ENCODE results near the gene METAP1. TPM values are rescaled to one million over a fixed set of nuclear protein-coding genes. Genes with fewer than 3 reads are reported as not detected.

The METAP1 gene
- polyA plus RNA-seq, 1 experiment: 74.0 TPM

DNA sequence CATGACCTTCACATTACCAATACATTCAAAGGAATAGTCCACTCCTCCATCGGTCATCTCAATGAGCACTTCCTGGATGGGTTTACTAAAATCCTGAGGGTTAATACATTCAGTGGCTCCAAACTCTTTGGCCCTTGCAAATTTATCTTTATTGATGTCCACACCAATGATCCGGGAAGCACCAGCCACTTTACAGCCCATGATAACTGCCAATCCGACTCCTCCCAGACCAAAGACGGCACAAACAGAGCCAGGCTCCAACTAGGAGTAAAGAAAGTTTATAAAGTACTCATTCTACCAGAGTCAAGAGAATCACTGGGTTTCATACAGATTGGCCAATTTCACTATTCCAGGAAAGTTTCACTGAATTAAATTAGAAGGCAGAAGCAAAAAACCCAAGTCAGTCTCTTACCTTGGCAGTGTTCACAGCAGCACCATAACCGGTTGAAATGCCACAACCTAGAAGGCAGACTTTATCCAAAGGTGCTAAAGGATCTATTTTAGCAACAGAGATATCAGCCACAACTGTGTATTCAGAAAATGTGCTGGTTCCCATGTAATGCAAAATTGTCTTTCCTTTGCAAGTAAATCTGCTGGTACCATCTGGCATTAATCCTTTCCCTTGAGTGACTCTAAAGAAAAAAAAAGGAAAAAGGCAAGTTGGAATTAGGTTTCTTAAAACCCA, 80.9 kb downstream of the METAP1 start:
- TF ChIP-seq, protein P1, sequence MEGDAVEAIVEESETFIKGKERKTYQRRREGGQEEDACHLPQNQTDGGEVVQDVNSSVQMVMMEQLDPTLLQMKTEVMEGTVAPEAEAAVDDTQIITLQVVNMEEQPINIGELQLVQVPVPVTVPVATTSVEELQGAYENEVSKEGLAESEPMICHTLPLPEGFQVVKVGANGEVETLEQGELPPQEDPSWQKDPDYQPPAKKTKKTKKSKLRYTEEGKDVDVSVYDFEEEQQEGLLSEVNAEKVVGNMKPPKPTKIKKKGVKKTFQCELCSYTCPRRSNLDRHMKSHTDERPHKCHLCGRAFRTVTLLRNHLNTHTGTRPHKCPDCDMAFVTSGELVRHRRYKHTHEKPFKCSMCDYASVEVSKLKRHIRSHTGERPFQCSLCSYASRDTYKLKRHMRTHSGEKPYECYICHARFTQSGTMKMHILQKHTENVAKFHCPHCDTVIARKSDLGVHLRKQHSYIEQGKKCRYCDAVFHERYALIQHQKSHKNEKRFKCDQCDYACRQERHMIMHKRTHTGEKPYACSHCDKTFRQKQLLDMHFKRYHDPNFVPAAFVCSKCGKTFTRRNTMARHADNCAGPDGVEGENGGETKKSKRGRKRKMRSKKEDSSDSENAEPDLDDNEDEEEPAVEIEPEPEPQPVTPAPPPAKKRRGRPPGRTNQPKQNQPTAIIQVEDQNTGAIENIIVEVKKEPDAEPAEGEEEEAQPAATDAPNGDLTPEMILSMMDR (IDR thresholded peaks at IDR 0.05; ENCODE audit: low read depth, low read length): no peak
- ChIA-PET CTCF (interaction anchor here (1.2 kb wide), 1 partner anchor 386 kb away, joined by 4 read pairs; no protein-coding TSS in a partner anchor), POLR2A (no interaction called here)
- DNase-seq (ENCODE audit: low read depth, low spot score): no peak
- no peak overlapping the region for H3K4me3 ChIP-seq (ENCODE audit: low read depth, low read length)
- H3K27me3 ChIP-seq (ENCODE audit: control insufficient read depth, insufficient read depth, low read length): no peaks in the 10 kb centered on the region
- H3K9me3 ChIP-seq (ENCODE audit: control insufficient read depth, insufficient read depth, low read length): no peaks in the 10 kb centered on the region
- no peak overlapping the region for H3K27ac ChIP-seq (ENCODE audit: low read depth, low read length)

DNA sequence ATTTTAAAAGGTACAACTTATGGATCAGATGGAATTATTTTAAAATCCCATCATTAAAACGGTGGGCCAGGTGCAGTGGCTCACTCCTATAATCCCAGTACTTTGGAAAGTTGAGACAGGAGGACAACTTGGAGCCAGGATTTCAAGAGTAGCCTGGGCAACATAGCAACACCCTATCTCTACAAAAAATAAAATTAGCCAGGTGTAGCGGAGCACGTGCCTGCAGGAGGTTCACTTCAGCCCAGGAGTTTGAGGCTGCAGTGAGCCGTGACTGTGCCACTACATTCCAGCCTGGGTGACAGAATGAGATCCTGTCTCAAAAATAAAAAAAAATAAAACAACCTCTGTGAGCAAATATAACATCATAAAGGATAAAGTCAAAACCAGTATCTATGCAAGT, 81.7 kb downstream of the METAP1 start:
- no peaks in the 10 kb centered on the region for H3K27me3 ChIP-seq (ENCODE audit: control insufficient read depth, insufficient read depth, low read length)
- H3K4me3 ChIP-seq (ENCODE audit: low read depth, low read length): no peak overlapping the region
- TF ChIP-seq, protein P1 (IDR thresholded peaks at IDR 0.05; ENCODE audit: low read depth, low read length): no peak
- no peak overlapping the region for H3K27ac ChIP-seq (ENCODE audit: low read depth, low read length)
- CTCF ChIA-PET: no interaction called here
- DNase-seq (ENCODE audit: low read depth, low spot score): no peak
- POLR2A ChIA-PET: no interaction called here
- no peaks in the 10 kb centered on the region for H3K9me3 ChIP-seq (ENCODE audit: control insufficient read depth, insufficient read depth, low read length)

DNA sequence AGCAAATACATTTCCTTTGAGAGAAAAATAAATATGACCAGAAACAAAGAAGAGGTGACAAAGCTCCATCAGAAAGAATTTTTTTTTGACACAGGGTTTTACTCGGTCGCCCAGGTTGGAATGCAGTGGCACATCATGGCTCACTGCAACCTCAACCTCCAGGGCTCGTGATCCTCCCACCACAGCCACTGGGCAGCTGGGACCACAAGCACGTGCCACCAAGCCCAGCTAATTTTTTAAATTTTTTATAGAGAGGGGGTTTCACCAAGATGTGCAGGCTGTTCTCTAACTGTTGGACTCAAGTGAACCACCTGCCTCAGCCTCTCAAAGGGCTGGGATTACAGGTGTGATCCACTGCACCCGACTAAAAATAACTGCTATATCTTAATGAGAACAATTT, 82.8 kb downstream of the METAP1 start:
- Histone ChIP-seq H3K27ac (ENCODE audit: low read depth, low read length) (no peak overlapping the region), H3K4me3 (ENCODE audit: low read depth, low read length) (no peak overlapping the region), H3K27me3 (ENCODE audit: control insufficient read depth, insufficient read depth, low read length) (no peaks in the 10 kb centered on the region), H3K9me3 (ENCODE audit: control insufficient read depth, insufficient read depth, low read length) (no peaks in the 10 kb centered on the region)
- TF ChIP-seq, protein P1 (IDR thresholded peaks at IDR 0.05; ENCODE audit: low read depth, low read length): no peak
- no peak for DNase-seq (ENCODE audit: low read depth, low spot score)
- POLR2A ChIA-PET: interaction anchor here (1.3 to 1.7 kb wide), 2 partner anchors 9 to 326 kb away, joined by 3 to 6 read pairs; no protein-coding TSS in a partner anchor
- CTCF ChIA-PET: interaction anchor here (0.5 kb wide), 1 partner anchor 151 kb away, joined by 4 read pairs; no protein-coding TSS in a partner anchor

DNA sequence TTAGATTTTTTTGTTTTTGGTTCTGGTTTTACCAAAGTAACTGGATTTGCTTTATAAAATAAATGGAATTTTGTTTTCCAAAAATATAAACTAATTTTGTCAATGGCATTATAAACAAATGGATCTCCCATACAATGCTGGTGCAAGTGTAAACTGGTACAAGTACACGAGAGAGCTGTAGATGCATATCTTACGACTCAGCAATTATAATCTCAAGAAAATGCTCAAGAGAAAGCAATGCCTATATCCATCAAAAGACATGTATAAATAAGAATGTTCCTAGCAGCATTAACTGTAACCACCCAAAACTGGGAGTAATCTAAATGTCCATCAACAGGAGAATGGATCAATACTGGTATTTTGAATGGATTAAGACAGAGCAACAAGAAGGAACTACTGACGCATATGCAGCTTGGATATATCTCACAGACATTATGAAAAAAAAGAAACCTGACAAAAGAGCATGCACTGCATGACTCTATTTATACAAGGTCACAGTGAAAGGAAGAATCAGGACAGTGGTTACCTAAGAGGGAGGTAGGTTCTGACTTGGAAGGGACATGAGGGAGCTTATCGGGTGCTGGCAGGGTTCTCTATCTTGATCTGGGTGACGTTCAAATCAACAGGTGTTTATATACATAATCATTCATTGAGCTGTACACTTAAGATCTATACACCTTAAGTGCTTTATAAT, 83.6 kb downstream of the METAP1 start:
- DNase-seq (ENCODE audit: low read depth, low spot score): no peak
- Histone ChIP-seq H3K27ac (ENCODE audit: low read depth, low read length) (no peak overlapping the region), H3K4me3 (ENCODE audit: low read depth, low read length) (no peak overlapping the region), H3K27me3 (ENCODE audit: control insufficient read depth, insufficient read depth, low read length) (no peaks in the 10 kb centered on the region), H3K9me3 (ENCODE audit: control insufficient read depth, insufficient read depth, low read length) (no peaks in the 10 kb centered on the region)
- TF ChIP-seq, protein P1 (IDR thresholded peaks at IDR 0.05; ENCODE audit: low read depth, low read length): no peak
- ChIA-PET CTCF (interaction anchor here (0.7 to 1.1 kb wide), 3 partner anchors 23 to 481 kb away, joined by 3 read pairs; no protein-coding TSS in a partner anchor), POLR2A (interaction anchor here (1.3 to 1.7 kb wide), 3 partner anchors 9 to 325 kb away, joined by 3 to 6 read pairs (median 5); partner anchors contain the start of gene ADH5)

All from AG04450 (cell line).